Effector memory CD4-positive, alpha-beta T cell (primary cell): ENCODE results near the gene DLX2.

Experiments
- DNase-seq, 3 donors: peaks; one replicate each; pipeline ENCODE4 v3.0.0-alpha.2; 2020
- H3K27ac ChIP-seq: 2 replicates; pipeline ENCODE4 v1.7.0; 2013; ENCODE audit warnings: mild to moderate bottlenecking, low read length, moderate library complexity; ENCODE audit not compliant: insufficient read depth, poor library complexity, severe bottlenecking
- H3K27me3 ChIP-seq: replicated peaks from 2 replicates; pipeline ENCODE4 v1.7.0; 2013; ENCODE audit warnings: mild to moderate bottlenecking, low read length; ENCODE audit not compliant: insufficient read depth, control insufficient read depth, poor library complexity, severe bottlenecking
- H3K36me3 ChIP-seq: 2 replicates; pipeline ENCODE4 v1.7.0; 2013; ENCODE audit warnings: mild to moderate bottlenecking, low read length, moderate library complexity; ENCODE audit not compliant: control insufficient read depth, insufficient read depth
- H3K4me1 ChIP-seq: 2 replicates; pipeline ENCODE4 v1.7.0; 2013; ENCODE audit warnings: low read length, mild to moderate bottlenecking; ENCODE audit not compliant: control insufficient read depth, insufficient read depth, poor library complexity, severe bottlenecking
- H3K4me3 ChIP-seq: 2 replicates; pipeline ENCODE4 v1.7.0; 2013; ENCODE audit warnings: low read length, low read depth, mild to moderate bottlenecking; ENCODE audit not compliant: insufficient read depth, poor library complexity, severe bottlenecking
- H3K9me3 ChIP-seq: 2 replicates; pipeline ENCODE4 v1.7.0; 2013; ENCODE audit warnings: mild to moderate bottlenecking, low read length, moderate library complexity; ENCODE audit not compliant: control insufficient read depth

DLX2 gene

DNA sequence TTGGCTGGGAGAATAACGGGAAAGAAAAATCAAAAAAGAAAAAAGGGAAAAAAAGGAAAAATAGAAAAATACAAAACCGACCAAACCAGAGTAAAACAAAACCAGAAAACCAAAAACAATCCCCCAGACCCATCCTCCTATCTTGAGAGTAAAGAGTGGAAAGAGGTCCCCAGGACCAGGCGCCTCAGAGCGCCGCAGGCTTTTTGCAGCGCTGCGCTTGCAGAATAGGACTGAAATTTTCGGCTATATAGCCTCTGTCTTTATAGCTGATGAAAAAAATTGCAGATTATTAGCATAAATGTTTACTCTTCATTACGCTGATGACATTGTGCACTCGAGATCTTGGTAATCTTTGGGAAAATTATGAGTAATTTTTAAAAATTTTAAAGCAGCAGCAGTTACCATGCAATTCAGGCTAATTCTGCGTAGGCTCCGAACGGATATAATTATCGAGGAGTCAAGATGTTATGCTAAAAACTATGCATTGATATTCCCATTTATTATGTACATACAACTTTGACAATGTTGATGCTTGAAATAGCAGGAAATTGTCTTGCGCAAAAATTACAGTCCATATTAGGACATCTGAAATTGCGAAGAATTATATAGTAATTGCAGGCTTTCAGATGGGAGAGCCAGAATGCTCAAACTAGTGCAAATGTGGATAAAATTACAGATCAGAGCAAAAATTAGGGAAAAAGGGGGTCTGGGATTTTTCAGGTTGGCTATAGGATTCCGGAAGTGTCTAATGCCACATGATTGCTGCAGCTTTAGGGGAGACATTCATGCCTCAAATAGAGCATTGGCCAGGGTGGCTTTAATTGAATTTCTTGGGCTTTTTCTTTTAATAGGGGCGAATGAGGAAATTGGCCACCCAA is 9.0 kb downstream of the DLX2 start:
- no peaks in the 10 kb centered on the region for H3K9me3 ChIP-seq
- H3K27me3 ChIP-seq, result peaks cover 99% of the 10 kb centered on the region
- H3K4me1 ChIP-seq, result peaks cover 41% of the 10 kb centered on the region

DNA sequence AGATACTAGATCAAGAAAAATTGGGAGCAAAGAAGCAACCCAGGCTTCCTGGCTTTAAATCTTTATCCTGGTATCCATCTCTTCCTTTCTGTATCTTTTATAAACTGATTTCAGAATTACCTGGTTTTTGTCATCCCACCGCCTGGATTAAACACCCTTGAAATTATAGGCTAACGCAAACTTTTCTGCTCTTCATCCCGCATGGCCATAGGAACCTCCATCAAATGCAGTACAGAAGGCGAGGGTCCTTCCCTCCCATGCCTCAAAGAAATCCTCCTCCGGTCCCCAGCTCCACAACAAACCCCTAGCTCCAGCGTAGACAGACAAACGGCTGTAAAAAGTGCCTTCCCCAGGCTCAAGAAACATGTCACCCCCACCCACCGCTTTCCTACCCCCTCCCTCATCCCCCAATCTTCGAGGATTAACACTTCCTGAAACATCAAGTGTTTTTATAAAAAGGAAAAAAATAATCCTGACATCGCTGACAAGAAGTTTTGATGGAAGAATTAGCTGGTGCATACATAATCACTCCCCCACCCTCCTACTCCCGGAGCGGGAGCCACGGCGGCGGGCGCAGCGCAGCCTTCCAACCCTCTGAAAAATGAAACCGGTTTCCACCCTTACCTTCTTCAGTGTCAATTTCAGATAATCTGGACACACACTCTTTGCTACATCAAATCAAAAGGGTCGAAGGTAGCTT is 9.8 kb downstream of the DLX2 start:
- no peaks in the 10 kb centered on the region for H3K9me3 ChIP-seq
- no peak for DNase-seq
- no peak overlapping the region for H3K27ac ChIP-seq
- H3K36me3 ChIP-seq, result no peaks in the 10 kb centered on the region
- H3K4me1 ChIP-seq, result peaks cover 43% of the 10 kb centered on the region
- no peak overlapping the region for H3K4me3 ChIP-seq
- H3K27me3 ChIP-seq, result peaks cover 99% of the 10 kb centered on the region

More for the DNA sequence above, 9.0 kb downstream of the DLX2 start:
- H3K36me3 ChIP-seq, result no peaks in the 10 kb centered on the region
- H3K27ac ChIP-seq, result no peak overlapping the region
- no peak for DNase-seq
- H3K4me3 ChIP-seq, result no peak overlapping the region

DNA sequence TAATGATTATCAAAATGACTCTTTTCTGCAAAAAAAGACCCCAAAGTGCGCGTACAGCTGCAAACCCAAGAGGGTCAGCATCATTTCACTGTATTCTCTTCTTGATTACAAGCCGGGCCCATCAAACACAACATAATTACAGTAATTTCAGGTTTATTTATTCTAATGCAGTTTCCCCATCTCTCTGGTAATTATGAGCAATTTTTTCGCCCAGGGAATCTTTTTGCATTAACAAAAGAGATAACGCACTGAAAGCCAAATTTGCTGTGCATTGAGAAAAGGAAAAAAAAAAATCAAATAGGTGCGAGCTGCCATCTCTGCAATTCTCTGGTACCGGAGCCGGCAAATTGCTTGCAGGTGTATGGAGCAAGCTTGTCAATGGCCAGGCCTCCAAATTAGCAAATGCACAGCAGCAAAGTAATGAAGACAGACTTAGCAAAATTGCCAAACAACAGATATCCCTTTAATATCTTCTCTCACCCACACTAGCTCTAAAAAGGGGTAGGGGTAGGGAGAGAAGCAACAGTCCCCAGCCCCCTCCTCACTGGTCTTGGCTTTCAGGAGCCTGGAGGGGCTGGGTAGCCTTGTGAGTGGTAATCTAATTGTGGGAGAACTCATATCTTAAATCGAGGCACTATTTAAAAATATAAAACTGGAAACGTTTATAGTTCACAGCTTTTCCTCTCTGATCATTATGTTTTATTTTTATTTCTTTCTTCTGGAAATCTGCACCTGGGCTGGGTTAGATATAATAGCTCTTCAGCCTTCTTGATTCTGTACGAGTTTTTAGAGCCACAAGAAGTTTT is 10.7 kb downstream of the DLX2 start:
- Histone ChIP-seq H3K4me3 (no peak overlapping the region), H3K27me3 (peaks cover 99% of the 10 kb centered on the region), H3K9me3 (no peaks in the 10 kb centered on the region), H3K27ac (no peak overlapping the region), H3K4me1 (peaks cover 39% of the 10 kb centered on the region), H3K36me3 (no peaks in the 10 kb centered on the region)
- no peak for DNase-seq

DNA sequence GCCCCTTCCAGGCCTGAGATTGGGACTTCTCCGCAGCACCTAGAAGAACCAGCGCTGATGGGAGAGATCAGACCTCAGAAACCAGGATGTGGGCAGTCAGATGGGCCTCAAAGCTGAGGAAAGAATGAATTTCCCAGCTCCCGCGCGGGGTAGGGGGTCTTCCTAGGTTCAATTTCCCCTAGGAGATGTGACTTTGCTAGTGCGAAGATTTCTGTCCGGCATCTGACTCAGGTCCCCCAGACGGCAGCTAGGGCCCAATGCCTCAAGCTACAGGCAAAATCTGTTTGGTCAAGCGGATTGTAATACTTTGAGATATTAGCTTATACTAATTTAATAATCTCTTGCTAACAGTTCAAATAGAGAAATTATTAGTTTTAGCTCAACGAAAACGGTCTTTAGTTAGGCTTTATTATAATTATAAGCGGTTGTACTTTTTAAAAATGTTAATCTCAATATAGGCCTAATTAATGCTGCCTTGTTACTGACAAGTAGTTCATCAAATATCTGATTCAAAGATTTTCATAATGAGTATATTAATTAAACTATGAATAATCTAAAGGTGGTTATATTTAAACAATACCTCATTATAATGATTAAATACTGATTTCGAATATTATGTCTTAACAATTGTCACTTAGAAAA is 11.6 kb downstream of the DLX2 start:
- no peak overlapping the region for H3K4me3 ChIP-seq
- DNase-seq, result no peak
- peaks cover 99% of the 10 kb centered on the region for H3K27me3 ChIP-seq
- no peaks in the 10 kb centered on the region for H3K36me3 ChIP-seq
- peaks cover 39% of the 10 kb centered on the region for H3K4me1 ChIP-seq
- no peak overlapping the region for H3K27ac ChIP-seq
- H3K9me3 ChIP-seq, result no peaks in the 10 kb centered on the region

DNA sequence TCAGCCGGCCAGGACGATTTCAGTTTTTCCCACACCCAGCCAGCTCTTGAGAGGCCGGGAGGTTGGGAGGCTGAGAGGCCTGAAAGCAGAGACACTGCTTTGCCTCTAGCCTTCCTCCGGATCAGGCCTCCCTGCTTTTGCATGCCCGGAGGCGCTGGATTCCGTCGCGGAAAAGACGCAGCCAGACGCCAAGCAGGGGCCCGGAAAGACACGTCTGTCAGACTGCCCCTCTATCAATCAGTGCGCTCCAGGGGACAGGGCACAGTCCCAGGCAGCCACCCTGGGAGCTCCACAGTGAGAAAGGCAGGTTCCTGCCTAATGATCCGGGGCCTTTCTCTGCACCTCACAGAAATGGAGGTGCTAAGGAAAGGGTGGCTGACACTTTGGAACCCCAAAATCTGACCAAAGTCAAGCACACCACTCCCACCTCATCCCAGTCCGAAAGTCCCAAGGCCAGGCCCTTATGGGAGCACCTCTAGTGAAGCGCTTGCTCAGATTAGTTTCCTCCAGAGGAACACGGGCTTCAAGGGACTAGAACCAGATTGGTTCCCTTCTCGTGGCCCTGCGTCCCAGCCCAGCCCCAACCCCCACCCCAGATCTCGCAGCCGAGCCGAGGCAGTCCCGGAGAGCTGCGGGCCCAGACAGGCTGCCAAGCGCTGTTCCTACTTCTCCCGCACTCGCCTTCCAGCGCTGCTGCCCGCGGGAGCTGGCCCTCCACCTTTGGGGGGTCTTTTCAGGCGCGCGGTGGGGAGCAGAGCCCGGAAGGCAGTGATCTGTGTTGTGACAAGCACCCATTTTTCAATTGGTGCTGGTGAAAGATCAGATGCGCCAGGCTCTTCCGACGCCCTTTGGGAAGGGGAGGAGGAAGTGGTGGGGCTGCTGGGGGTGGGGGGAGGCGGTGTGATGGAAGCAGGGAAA is 12.4 kb downstream of the DLX2 start:
- no peak overlapping the region for H3K4me3 ChIP-seq
- peaks cover 38% of the 10 kb centered on the region for H3K4me1 ChIP-seq
- H3K27me3 ChIP-seq, result peaks cover 99% of the 10 kb centered on the region
- H3K9me3 ChIP-seq, result no peaks in the 10 kb centered on the region
- no peak overlapping the region for H3K27ac ChIP-seq
- DNase-seq, result no peak
- no peaks in the 10 kb centered on the region for H3K36me3 ChIP-seq

DNA sequence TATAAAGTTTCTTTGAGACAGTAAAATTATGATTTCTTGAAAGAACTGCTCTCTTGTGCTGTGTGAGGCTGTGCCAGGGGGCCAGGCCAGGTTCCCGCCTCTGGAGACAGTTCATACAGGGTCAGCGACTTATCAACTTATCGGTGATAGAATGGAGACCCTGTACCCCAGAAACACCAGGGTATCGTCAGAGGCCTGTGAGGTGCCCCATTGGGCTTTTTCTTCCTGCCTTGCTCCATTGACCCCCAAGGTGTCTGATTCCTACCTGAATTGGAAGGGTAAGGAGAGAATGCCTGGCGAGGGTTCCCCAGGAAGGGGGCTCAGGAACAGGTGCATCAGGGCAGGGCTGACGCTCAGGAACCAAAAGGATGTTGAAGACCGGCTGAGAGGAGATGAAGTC is 13.1 kb downstream of the DLX2 start:
- no peak overlapping the region for H3K27ac ChIP-seq
- H3K36me3 ChIP-seq, result no peaks in the 10 kb centered on the region
- DNase-seq, result no peak
- peaks cover 38% of the 10 kb centered on the region for H3K4me1 ChIP-seq
- H3K9me3 ChIP-seq, result no peaks in the 10 kb centered on the region
- peaks cover 99% of the 10 kb centered on the region for H3K27me3 ChIP-seq
- no peak overlapping the region for H3K4me3 ChIP-seq

DNA sequence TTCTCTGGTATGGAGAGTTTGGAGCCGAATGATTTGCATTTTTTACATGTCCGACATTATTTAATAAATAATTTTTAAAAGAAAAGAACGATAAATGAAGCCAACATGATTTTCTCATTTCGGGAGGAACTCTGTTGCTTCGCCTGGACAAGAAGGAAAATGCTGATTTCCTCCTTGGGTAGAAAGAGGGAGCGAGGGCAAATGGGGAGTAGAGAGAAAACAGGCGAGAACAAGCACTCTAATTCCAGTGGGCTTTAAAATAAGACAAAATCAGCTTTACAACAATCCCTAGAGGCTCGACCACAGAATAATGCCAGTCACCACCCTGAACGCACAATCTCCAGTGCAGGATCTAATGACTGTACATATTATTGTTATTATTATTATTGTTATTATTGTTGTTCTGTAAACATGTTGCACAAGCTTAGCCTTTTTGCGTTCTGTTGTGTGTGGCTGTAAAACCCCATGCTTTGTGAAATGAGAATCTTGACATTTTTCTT is 13.6 kb downstream of the DLX2 start:
- no peak for DNase-seq
- Histone ChIP-seq H3K4me1 (peaks cover 38% of the 10 kb centered on the region), H3K9me3 (no peaks in the 10 kb centered on the region), H3K36me3 (no peaks in the 10 kb centered on the region), H3K27me3 (peaks cover 99% of the 10 kb centered on the region), H3K4me3 (no peak overlapping the region), H3K27ac (no peak overlapping the region)

DNA sequence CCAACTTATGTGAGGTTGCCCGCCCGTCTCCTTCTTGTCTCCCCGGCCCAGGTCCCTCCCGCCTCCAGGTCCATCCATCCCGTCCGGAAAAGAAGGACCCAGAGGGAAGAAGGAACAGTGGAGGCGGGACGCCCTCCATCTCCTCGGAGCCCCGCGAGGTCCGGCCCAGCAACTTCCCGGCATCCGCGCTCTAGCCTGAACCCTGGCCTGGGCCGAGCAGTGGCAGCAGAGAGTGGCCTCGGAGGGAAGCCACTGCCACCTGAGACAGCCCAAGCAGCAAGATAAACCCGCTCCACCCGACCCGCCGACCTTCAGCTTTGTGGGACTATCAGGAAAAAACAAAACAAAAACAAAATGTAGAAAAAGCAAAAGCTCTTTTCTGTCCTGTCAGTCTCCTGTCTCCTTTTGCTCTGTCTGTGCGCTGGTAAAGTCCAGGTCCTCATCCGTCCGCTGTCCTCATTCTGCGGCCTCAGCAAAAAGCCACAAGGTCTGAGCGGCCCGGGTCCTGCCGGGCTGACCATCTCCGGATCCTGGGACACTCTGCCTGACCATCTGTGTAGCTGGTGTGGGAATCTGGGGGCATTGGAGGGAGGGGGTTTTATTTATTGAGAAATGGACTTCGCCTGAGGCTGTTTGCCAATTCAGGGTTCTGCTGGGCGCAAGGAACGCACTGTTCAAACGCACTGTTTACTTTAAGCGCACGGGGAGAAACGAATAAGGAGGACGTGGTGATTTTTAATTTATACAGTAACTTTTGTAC is 14.3 kb downstream of the DLX2 start:
- DNase-seq, result no peak
- H3K4me3 ChIP-seq, result no peak overlapping the region
- no peaks in the 10 kb centered on the region for H3K9me3 ChIP-seq
- H3K27ac ChIP-seq, result no peak overlapping the region
- peaks cover 99% of the 10 kb centered on the region for H3K27me3 ChIP-seq
- H3K36me3 ChIP-seq, result no peaks in the 10 kb centered on the region
- H3K4me1 ChIP-seq, result peaks cover 40% of the 10 kb centered on the region
